GM23338 (cell line): ENCODE data around the gene GNG7. TPM values are rescaled to one million over a fixed set of nuclear protein-coding genes. Genes with fewer than 3 reads are reported as not detected.

Source experiments
- ATAC-seq: fragments of 200-7000 bp; cut with Tn5 transposase; 3 replicates; pipeline ENCODE4 v1.9.1; 2020
- DNase-seq: peaks from one replicate; pipeline ENCODE4 v3.0.0-alpha.2; 2015; ENCODE audit warnings: low spot score
- H2AFZ ChIP-seq: fragments of 200-600 bp; sonication (generic); 2 replicates; pipeline ENCODE4 v1.8.0; 2016; ENCODE audit warnings: antibody characterized with exemption, mild to moderate bottlenecking, moderate library complexity
- H3F3A ChIP-seq: fragments of 200-600 bp; sonication (generic); replicated peaks from 2 replicates; pipeline ENCODE4 v1.8.0; 2017; ENCODE audit warnings: antibody characterized with exemption, mixed run types, low read depth
- H3K27ac ChIP-seq: fragments of 200-600 bp; sonication (generic); 2 replicates; pipeline ENCODE4 v1.6.1; 2016; ENCODE audit warnings: low read depth
- H3K27me3 ChIP-seq: fragments of 200-600 bp; sonication (generic); 2 replicates; pipeline ENCODE4 v1.8.0; 2016; ENCODE audit warnings: mild to moderate bottlenecking, mixed run types, moderate library complexity; ENCODE audit not compliant: insufficient read depth
- H3K36me3 ChIP-seq: fragments of 200-600 bp; sonication (generic); 2 replicates; pipeline ENCODE4 v1.8.0; 2016; ENCODE audit warnings: mild to moderate bottlenecking; ENCODE audit not compliant: insufficient read depth
- H3K4me1 ChIP-seq: fragments of 200-600 bp; sonication (generic); 2 replicates; pipeline ENCODE4 v1.8.0; 2016; ENCODE audit warnings: mild to moderate bottlenecking, moderate library complexity; ENCODE audit not compliant: insufficient read depth
- H3K4me2 ChIP-seq: fragments of 200-600 bp; sonication (generic); 2 replicates; pipeline ENCODE4 v1.7.1; 2017; ENCODE audit warnings: mixed run types
- H3K4me3 ChIP-seq: fragments of 200-600 bp; sonication (generic); 2 replicates; pipeline ENCODE4 v1.6.1; 2016; ENCODE audit warnings: mixed run types
- H3K79me2 ChIP-seq: fragments of 200-600 bp; sonication (generic); replicated peaks from 2 replicates; pipeline ENCODE4 v1.8.0; 2017; ENCODE audit warnings: mild to moderate bottlenecking; ENCODE audit not compliant: insufficient read depth
- H3K9me2 ChIP-seq: fragments of 200-600 bp; sonication (generic); 2 replicates; pipeline ENCODE4 v1.8.0; 2017; ENCODE audit not compliant: insufficient read depth
- H4K20me1 ChIP-seq: fragments of 200-600 bp; sonication (generic); replicated peaks from 2 replicates; pipeline ENCODE4 v1.8.0; 2017; ENCODE audit warnings: mild to moderate bottlenecking; ENCODE audit not compliant: insufficient read depth
- H3K27ac Mint-ChIP-seq: 2 replicates; pipeline ENCODE4 v1.8.0; 2020; ENCODE audit warnings: inconsistent platforms, mild to moderate bottlenecking, moderate library complexity, mixed read lengths
- H3K27me3 Mint-ChIP-seq: 3 replicates; pipeline ENCODE4 v1.8.0; 2022; ENCODE audit warnings: low read depth, mild to moderate bottlenecking, moderate library complexity, mixed read lengths, inconsistent platforms; ENCODE audit not compliant: insufficient read depth, poor library complexity
- H3K36me3 Mint-ChIP-seq: 3 replicates; pipeline ENCODE4 v1.8.0; 2021; ENCODE audit warnings: low read depth, mild to moderate bottlenecking, inconsistent platforms, moderate library complexity, mixed read lengths
- H3K4me1 Mint-ChIP-seq: 3 replicates; pipeline ENCODE4 v1.8.0; 2020; ENCODE audit warnings: mild to moderate bottlenecking, inconsistent platforms, mixed read lengths
- H3K4me3 Mint-ChIP-seq: 3 replicates; pipeline ENCODE4 v1.8.0; 2021; ENCODE audit warnings: moderate library complexity, mild to moderate bottlenecking, inconsistent platforms, mixed read lengths
- H3K9me3 Mint-ChIP-seq: 3 replicates; pipeline ENCODE4 v1.8.0; 2020; ENCODE audit warnings: moderate library complexity, mild to moderate bottlenecking, inconsistent platforms, mixed read lengths
- CREB1 ChIP-seq: fragments of 250-450 bp; sonication (Bioruptor Pico); IDR thresholded peaks from 2 replicates; pipeline ENCODE4 v1.5.0; 2020; ENCODE audit warnings: low read depth, mild to moderate bottlenecking, moderate library complexity
- EZH2phosphoT487 ChIP-seq: fragments of 200-600 bp; sonication (generic); IDR thresholded peaks from one replicate; pipeline ENCODE4 v1.8.1; 2018; ENCODE audit warnings: antibody characterized with exemption; ENCODE audit not compliant: unreplicated experiment
- POLR2AphosphoS5 ChIP-seq: IDR thresholded peaks from 2 replicates; pipeline ENCODE4 v1.6.1; 2016; ENCODE audit warnings: antibody characterized with exemption, low read depth
- ZNF114 ChIP-seq: fragments of 250-450 bp; sonication (Bioruptor Pico); IDR thresholded peaks from 2 replicates; pipeline ENCODE4 v1.5.0; 2020; ENCODE audit warnings: mild to moderate bottlenecking, moderate library complexity
- polyA plus RNA-seq: library from polyadenylated mRNA; unstranded; fragments of >200 nt; fragmentation: Nextera tagmentation; extraction: Ambion mirVana; gene quantifications from 2 replicates; pipeline ENCODE4 v1.2.1, GENCODE V29; 2016
- total RNA-seq: library from RNA; depleted of rRNA; stranded (reverse); fragments of >200 nt; shearing (Covaris generic); gene quantifications from 2 replicates; pipeline ENCODE4 v1.2.3, GENCODE V29; 2014
- TF ChIP-seq, protein P1 (sequence below): IDR thresholded peaks from 2 replicates; pipeline ENCODE4 v1.6.1; 2016; ENCODE audit warnings: antibody characterized with exemption
- TF ChIP-seq, protein P2 (sequence below): IDR thresholded peaks from one replicate; pipeline ENCODE4 v1.6.1; 2018; ENCODE audit warnings: antibody characterized with exemption; ENCODE audit not compliant: unreplicated experiment
- TF ChIP-seq, protein P3 (sequence below), 2 experiments: fragments of 200-600 bp in 1 of 2; sonication (generic) in 1 of 2; conservative IDR thresholded peaks; 2 replicates each; pipeline versions ENCODE4 v1.5.1 to v1.6.1; 2016 to 2017; ENCODE audit warnings: antibody characterized with exemption in 2 of 2, low read depth in 2 of 2, mild to moderate bottlenecking in 2 of 2, moderate library complexity in 1 of 2

GNG7 gene
- total and polyA plus RNA-seq, 2 experiments from 2014 or later = 5.1 to 5.4 TPM

DNA sequence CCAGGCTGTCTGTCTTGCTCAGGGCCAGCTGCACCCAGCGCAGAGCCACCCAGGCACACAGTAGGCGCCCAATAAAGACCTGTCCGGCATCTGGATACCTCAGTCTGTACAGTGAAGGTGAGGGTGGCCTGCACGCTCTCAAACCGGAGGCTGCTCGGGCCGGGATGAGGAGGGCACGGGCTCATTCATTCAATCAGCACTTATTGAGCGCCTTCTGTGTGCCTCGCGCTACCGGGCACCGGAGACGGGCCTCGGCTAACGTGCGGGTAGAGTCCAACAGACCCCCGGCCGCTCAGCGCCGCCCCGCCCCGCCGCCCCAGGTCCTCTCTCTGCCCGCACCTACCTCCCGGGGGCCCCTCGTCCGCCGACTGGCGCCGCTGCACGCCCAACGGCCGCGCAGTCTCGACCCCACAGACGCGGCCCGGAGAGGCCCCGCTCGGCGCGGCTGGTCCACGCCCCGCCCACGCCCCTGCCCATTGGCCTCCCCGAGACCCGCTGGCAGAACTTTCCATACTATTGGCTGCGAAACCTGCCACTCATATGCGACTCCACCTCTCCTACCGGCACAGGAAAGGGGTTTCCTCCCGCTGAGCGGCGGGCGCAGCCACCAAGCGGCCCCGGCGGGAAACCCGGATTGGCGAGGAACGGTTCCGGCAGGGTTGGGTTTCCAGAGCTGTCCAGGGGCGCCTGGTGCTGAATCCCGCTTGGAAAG lies 37.3 kb upstream of the GNG7 start, which contains the start of gene SLC39A3:
Gene SLC39A3, minus strand, starts transcription at position 416 of the 712 bp plus-strand sequence. CDS start 2,760 bp downstream, outside the sequence.
- Histone ChIP-seq H3K27me3 (no peaks in the 10 kb centered on the region), H3K4me1 (peaks cover 4% of the 10 kb centered on the region; the same call in 1 of the 2 replicates), H3K4me3 (peak within 1 kb of the TSS; percentile 92), H3K9me2 (no peaks in the 10 kb centered on the region), H2AFZ (peak within 1 kb of the TSS; percentile 84), H3K36me3 (no peaks in the 10 kb centered on the region; the same call in 1 of the 2 replicates), H3K4me2 (peak within 1 kb of the TSS; percentile 85), H3K27ac (peak within 1 kb of the TSS; percentile 63; the same call in 1 of the 2 replicates), H3K79me2 (peaks cover 5% of the 10 kb centered on the region; the same call in 1 of the 2 replicates), H3F3A (no peaks in the 10 kb centered on the region), H4K20me1 (no peaks in the 10 kb centered on the region; the same call in none of the 2 replicates)
- TF ChIP-seq CREB1 (CRISPR knock-in tag) = peak; percentile 86
- TF ChIP-seq EZH2phosphoT487 = no peak
- TF ChIP-seq, protein P1, sequence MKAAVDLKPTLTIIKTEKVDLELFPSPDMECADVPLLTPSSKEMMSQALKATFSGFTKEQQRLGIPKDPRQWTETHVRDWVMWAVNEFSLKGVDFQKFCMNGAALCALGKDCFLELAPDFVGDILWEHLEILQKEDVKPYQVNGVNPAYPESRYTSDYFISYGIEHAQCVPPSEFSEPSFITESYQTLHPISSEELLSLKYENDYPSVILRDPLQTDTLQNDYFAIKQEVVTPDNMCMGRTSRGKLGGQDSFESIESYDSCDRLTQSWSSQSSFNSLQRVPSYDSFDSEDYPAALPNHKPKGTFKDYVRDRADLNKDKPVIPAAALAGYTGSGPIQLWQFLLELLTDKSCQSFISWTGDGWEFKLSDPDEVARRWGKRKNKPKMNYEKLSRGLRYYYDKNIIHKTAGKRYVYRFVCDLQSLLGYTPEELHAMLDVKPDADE = peak; percentile 76
- TF ChIP-seq, protein P2, sequence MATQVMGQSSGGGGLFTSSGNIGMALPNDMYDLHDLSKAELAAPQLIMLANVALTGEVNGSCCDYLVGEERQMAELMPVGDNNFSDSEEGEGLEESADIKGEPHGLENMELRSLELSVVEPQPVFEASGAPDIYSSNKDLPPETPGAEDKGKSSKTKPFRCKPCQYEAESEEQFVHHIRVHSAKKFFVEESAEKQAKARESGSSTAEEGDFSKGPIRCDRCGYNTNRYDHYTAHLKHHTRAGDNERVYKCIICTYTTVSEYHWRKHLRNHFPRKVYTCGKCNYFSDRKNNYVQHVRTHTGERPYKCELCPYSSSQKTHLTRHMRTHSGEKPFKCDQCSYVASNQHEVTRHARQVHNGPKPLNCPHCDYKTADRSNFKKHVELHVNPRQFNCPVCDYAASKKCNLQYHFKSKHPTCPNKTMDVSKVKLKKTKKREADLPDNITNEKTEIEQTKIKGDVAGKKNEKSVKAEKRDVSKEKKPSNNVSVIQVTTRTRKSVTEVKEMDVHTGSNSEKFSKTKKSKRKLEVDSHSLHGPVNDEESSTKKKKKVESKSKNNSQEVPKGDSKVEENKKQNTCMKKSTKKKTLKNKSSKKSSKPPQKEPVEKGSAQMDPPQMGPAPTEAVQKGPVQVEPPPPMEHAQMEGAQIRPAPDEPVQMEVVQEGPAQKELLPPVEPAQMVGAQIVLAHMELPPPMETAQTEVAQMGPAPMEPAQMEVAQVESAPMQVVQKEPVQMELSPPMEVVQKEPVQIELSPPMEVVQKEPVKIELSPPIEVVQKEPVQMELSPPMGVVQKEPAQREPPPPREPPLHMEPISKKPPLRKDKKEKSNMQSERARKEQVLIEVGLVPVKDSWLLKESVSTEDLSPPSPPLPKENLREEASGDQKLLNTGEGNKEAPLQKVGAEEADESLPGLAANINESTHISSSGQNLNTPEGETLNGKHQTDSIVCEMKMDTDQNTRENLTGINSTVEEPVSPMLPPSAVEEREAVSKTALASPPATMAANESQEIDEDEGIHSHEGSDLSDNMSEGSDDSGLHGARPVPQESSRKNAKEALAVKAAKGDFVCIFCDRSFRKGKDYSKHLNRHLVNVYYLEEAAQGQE = peak; percentile 99
- peak; percentile 89; the same call in 1 of the 2 replicates for TF ChIP-seq ZNF114 (CRISPR knock-in tag)
- TF ChIP-seq, protein P3, sequence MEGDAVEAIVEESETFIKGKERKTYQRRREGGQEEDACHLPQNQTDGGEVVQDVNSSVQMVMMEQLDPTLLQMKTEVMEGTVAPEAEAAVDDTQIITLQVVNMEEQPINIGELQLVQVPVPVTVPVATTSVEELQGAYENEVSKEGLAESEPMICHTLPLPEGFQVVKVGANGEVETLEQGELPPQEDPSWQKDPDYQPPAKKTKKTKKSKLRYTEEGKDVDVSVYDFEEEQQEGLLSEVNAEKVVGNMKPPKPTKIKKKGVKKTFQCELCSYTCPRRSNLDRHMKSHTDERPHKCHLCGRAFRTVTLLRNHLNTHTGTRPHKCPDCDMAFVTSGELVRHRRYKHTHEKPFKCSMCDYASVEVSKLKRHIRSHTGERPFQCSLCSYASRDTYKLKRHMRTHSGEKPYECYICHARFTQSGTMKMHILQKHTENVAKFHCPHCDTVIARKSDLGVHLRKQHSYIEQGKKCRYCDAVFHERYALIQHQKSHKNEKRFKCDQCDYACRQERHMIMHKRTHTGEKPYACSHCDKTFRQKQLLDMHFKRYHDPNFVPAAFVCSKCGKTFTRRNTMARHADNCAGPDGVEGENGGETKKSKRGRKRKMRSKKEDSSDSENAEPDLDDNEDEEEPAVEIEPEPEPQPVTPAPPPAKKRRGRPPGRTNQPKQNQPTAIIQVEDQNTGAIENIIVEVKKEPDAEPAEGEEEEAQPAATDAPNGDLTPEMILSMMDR (conservative IDR thresholded peaks at IDR 0.05; ENCODE audit: low read depth in 2 of 2) = no peak
- TF ChIP-seq POLR2AphosphoS5 = peak; percentile 64
- peak within 1 kb of the TSS; percentile 83 for H3K27ac Mint-ChIP-seq
- H3K27me3 Mint-ChIP-seq = peaks cover 6% of the 10 kb centered on the region
- no peaks in the 10 kb centered on the region for H3K9me3 Mint-ChIP-seq
- ATAC-seq (peak; percentile 98), DNase-seq (peak; percentile 98)
- H3K4me1 Mint-ChIP-seq = peaks cover 4% of the 10 kb centered on the region; the same call in 2 of the 3 replicates
- H3K4me3 Mint-ChIP-seq = peak within 1 kb of the TSS; percentile 86
- H3K36me3 Mint-ChIP-seq = peaks cover 36% of the 10 kb centered on the region
